GM10248 (cell line): Measurements from ENCODE around the gene TMEM87B.

Experiments used
- CTCF ChIA-PET: fragments of 300-600 bp; sonication (Branson Sonifier 250); formaldehyde crosslinking; extraction: SDS; loops from one replicate; lab custom pipeline; 2021; ENCODE audit warnings: antibody characterized with exemption; lab: Yijun Ruan, JAX
- POLR2A ChIA-PET: fragments of 350-650 bp; sonication (Branson Sonifier 250); formaldehyde crosslinking; extraction: SDS; loops from one replicate; lab custom pipeline; 2020; ENCODE audit warnings: antibody characterized with exemption; lab: Yijun Ruan, JAX
- DNase-seq: peaks from one replicate; pipeline ENCODE4 v3.0.0; 2012; ENCODE audit errors: extremely low spot score
- TF ChIP-seq, protein P1 (sequence below): IDR thresholded peaks from 2 replicates; pipeline ENCODE4 v1.5.1; 2012; ENCODE audit warnings: mild to moderate bottlenecking, low read depth; ENCODE audit errors: extremely low read depth, missing control alignments, control extremely low read depth

Gene TMEM87B

DNA sequence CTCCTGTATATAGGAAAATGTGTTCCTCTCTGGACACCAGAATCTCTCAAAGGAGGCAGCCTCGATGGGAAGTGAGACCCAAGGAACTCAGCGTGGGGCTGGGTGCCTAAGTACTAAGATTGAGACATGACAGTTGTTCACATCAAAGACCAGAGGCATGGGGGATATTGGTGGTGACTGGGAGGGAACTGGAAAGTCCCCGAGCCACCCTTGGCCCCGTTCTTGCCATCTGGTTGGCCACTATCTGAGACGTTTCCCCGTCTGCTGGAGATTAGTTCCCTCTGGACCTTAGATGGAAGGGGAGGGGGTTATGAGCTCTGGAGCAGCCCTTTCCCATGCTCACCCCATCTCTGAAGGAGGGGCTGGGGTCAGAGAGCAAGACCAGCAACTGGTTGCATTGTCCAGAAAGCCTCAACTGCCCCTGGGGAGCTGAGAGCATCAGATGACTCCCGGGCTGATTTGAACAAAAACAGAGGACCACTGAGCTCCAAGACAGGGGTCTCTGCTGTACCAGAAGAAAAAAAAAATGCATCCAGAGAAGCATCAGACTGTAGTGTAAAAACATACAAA lies 94.9 kb downstream of the TMEM87B start:
- TF ChIP-seq, protein P1, sequence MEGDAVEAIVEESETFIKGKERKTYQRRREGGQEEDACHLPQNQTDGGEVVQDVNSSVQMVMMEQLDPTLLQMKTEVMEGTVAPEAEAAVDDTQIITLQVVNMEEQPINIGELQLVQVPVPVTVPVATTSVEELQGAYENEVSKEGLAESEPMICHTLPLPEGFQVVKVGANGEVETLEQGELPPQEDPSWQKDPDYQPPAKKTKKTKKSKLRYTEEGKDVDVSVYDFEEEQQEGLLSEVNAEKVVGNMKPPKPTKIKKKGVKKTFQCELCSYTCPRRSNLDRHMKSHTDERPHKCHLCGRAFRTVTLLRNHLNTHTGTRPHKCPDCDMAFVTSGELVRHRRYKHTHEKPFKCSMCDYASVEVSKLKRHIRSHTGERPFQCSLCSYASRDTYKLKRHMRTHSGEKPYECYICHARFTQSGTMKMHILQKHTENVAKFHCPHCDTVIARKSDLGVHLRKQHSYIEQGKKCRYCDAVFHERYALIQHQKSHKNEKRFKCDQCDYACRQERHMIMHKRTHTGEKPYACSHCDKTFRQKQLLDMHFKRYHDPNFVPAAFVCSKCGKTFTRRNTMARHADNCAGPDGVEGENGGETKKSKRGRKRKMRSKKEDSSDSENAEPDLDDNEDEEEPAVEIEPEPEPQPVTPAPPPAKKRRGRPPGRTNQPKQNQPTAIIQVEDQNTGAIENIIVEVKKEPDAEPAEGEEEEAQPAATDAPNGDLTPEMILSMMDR, result no peak
- CTCF ChIA-PET, result interaction anchor here (1.4 kb wide), 1 partner anchor 19 kb away, joined by 3 read pairs; no protein-coding TSS in a partner anchor
- POLR2A ChIA-PET, result no interaction called here
- DNase-seq, result no peak

DNA sequence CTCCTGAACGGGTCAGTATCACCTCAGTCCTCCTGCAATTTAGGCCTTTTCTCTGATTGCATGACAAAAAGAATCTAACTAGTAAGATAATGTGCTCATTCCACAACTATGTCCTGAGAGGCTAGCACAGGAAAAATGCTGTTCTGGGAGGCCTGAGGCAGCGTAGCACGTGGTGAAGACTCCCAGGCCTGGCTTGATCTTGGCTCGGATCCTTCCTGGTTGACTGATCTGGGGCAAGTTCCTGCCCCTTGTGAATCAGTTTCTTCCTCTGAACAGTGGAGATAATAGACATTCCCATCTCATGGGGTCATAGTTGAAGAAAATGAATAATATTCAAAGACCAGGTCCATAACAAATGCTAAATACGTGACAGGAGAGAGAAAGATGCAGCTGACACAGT lies 95.4 kb downstream of the TMEM87B start:
- ChIA-PET CTCF (interaction anchor here (1.4 kb wide), 1 partner anchor 20 kb away, joined by 3 read pairs; no protein-coding TSS in a partner anchor), POLR2A (no interaction called here)
- DNase-seq, result no peak
- TF ChIP-seq, protein P1, result no peak

DNA sequence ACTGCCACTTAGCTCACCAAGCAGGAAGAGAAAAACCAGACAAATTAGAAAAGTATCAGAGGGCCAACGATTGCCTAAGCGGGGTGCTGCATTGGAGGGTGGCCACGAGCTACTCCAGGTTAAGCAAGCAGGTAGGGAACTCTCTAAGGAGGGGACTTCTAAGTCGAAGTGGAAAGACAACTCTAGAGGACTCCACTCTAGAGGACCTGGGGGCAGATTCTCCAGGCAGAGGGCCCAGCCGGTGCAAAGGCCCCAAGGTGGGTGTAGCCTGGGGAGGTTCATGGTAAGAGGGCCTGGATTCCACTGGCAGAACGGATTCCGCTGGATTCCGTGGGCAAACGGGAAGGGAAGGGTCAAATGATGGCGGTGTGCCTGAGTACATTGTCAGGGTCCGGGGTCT lies 95.8 kb downstream of the TMEM87B start:
- DNase-seq, result no peak

DNA sequence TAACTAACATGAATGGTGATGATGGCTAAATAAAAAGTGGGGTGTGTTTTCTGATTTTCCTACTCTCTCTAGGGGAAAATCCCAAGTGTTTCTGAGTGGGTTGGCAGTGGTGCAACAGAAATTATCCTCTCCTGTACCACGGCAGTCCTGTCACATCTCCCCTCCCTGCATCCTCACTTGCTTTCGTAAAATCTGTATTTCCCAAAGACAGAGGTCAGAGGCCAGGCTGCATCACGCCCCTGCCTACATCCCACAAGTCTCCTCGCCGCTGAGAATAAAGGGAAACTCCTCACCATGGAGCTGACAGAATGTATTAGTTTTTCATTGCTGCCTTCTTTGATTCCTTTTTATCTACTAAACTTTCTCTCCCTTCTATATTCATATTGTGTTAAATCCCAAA lies 96.2 kb downstream of the TMEM87B start:
- no peak for DNase-seq
- TF ChIP-seq, protein P1, result no peak
- POLR2A ChIA-PET, result no interaction called here
- CTCF ChIA-PET, result interaction anchor here (1.4 kb wide), 1 partner anchor 21 kb away, joined by 3 read pairs; no protein-coding TSS in a partner anchor

More for the DNA sequence above, 95.8 kb downstream of the TMEM87B start:
- CTCF ChIA-PET, result interaction anchor here (1.4 kb wide), 1 partner anchor 20 kb away, joined by 3 read pairs; no protein-coding TSS in a partner anchor
- TF ChIP-seq, protein P1, result no peak
- POLR2A ChIA-PET, result no interaction called here

DNA sequence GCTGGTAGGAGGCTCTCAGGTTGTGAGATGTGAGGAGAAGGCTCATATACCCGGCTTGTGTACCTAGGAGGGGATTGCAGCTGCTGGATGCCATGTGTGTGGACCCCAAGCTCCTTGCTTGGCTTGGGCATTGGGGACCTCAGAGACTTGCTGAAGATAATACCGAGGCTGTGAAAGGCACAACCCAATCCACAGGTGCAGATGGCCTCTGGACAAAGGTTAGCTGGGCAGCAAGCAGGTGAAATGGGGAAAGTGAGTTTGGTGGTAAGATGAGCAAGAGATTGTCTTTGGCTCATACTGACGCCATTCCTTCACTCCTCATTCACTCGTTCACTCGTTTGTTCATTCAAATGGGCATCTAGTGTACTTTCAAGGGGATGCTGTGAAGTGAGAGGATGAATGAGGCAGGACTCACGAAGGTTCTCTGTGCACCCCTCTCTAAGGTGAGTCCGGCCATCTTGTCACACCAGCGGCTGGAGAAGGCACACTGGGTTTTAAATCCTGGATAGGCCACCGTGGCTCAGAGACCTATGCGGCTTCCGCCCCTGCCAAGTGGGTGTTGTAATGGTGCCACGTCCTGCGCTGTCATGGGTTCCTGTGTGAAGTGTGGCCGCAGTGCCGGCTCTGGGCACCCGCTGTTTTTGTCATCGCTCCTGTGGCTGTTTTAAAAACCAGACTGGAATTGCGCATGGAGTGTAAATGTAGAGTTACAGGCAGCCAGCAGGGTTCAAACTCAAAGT lies 96.8 kb downstream of the TMEM87B start:
- ChIA-PET POLR2A (no interaction called here), CTCF (no interaction called here)
- TF ChIP-seq, protein P1, result no peak
- no peak for DNase-seq

DNA sequence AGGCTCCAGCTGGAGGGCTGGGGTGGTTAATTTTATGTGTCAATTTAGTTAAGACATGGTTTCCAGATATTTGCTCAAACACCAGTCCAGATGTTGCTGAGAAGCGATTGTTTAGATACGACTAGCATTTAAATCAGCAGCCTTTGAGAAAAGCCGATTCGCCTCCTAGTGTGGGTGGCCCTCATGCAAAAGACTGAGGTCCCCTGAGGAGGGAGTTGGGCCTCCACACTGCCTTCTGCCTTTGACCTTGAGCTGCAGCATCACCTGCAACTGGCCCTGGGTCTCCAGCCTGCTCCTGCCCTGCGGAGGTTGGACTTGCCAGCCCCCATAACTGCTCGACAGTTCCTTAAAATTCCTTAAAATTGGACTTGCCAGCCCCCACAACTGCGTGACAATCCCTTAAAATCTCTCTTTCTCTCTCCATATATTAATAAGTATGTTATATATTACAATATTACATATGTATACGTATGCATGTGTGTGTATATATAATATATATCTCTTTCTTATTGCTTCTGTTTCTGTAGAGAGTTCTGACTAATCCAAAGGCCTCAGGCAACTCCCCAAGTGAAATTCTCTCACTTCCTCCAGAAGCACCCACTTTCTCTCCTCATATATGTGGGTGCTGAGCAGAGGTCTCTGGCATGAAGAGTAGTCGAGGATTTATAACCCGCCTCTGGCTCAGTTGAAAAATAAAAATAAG lies 97.6 kb downstream of the TMEM87B start:
- TF ChIP-seq, protein P1, result no peak
- ChIA-PET CTCF (no interaction called here), POLR2A (no interaction called here)
- DNase-seq, result no peak
